Left ventricle myocardium inferior (tissue), 1 donor: ENCODE measurements around the gene FOXQ1. TPM values are rescaled to one million over a fixed set of nuclear protein-coding genes. Genes with fewer than 3 reads are reported as not detected.
"Not testable (repeated sequence)": the region's sequence is repeated elsewhere in the genome, so short reads cannot be mapped to it uniquely, and the experiment has no call there.

Experiments used
- DNase-seq: peaks from one replicate; pipeline ENCODE4 v3.0.0-alpha.2; 2020
- H3K27ac ChIP-seq: fragments of 200-600 bp; replicated peaks from 2 replicates; pipeline ENCODE4 v1.8.0; 2021
- H3K27me3 ChIP-seq: fragments of 200-600 bp; 2 replicates; pipeline ENCODE4 v1.8.0; 2021; ENCODE audit warnings: low read depth
- H3K36me3 ChIP-seq: fragments of 200-600 bp; 2 replicates; pipeline ENCODE4 v1.8.0; 2021
- H3K4me1 ChIP-seq: fragments of 200-600 bp; 2 replicates; pipeline ENCODE4 v1.8.0; 2021
- H3K4me3 ChIP-seq: fragments of 200-600 bp; 2 replicates; pipeline ENCODE4 v1.8.0; 2021; ENCODE audit warnings: mild to moderate bottlenecking, moderate library complexity
- H3K9me3 ChIP-seq: fragments of 200-600 bp; replicated peaks from 2 replicates; pipeline ENCODE4 v1.8.0; 2021
- CTCF ChIP-seq: fragments of 200-600 bp; IDR thresholded peaks from 2 replicates; pipeline ENCODE4 v1.8.0; 2021; ENCODE audit warnings: antibody characterized with exemption, mild to moderate bottlenecking, borderline replicate concordance
- intact Hi-C: fragments of 100-400 bp; cut with micrococcal nuclease; formaldehyde crosslinking; loops from one replicate; pipeline ENCODE4 v1.11.0; 2022
- total RNA-seq: library from RNA; stranded (reverse); fragmentation: NEBNext Ultra II Directional; extraction: Animal tissue kit (Norgen Biotek cat#: 25700); gene quantifications from one replicate; pipeline ENCODE4 v1.2.1, GENCODE V29; 2021
- donor health status: DM: no; HTN: yes; CAD: no; lungs with severe emphysema.

The FOXQ1 gene
- total RNA-seq, 1 donor from 2014 or later = not detected

- Histone ChIP-seq H3K9me3 (no peaks in the 10 kb centered on the region), H3K36me3 (no peaks in the 10 kb centered on the region), H3K4me1 (peaks cover 17% of the 10 kb centered on the region), H3K27ac (no peak overlapping the region), H3K4me3 (no peak overlapping the region), H3K27me3 (peaks cover 62% of the 10 kb centered on the region)
- intact Hi-C loops = no loop called here
- TF ChIP-seq CTCF = no peak
- no peak for DNase-seq
Observed at GRCh38 chr6:1317302-1317815, 5.5 kb downstream of the FOXQ1 start.

GRCh38 chr6:1318036-1318435 lies 6.1 kb downstream of the FOXQ1 start:
- Histone ChIP-seq H3K36me3 (no peaks in the 10 kb centered on the region), H3K27ac (no peak overlapping the region), H3K4me1 (peaks cover 11% of the 10 kb centered on the region), H3K9me3 (no peaks in the 10 kb centered on the region), H3K4me3 (no peak overlapping the region), H3K27me3 (peaks cover 62% of the 10 kb centered on the region)
- intact Hi-C loops = no loop called here
- no peak for DNase-seq
- no peak for TF ChIP-seq CTCF

GRCh38 chr6:1318584-1318983 lies 6.7 kb downstream of the FOXQ1 start:
- H3K36me3 ChIP-seq, H3K4me1 ChIP-seq, DNase-seq, intact Hi-C loops, H3K4me3 ChIP-seq, H3K9me3 ChIP-seq, H3K27ac ChIP-seq: not testable (repeated sequence)
- H3K27me3 ChIP-seq = peaks cover 63% of the 10 kb centered on the region

GRCh38 chr6:1321738-1322137 lies 9.8 kb downstream of the FOXQ1 start:
- no peaks in the 10 kb centered on the region for H3K36me3 ChIP-seq
- no peak overlapping the region for H3K27ac ChIP-seq
- no peaks in the 10 kb centered on the region for H3K4me1 ChIP-seq

GRCh38 chr6:1322156-1322555 lies 10.3 kb downstream of the FOXQ1 start:
- Histone ChIP-seq H3K4me3 (no peak overlapping the region), H3K9me3 (no peaks in the 10 kb centered on the region), H3K27ac (no peak overlapping the region), H3K4me1 (no peaks in the 10 kb centered on the region), H3K36me3 (no peaks in the 10 kb centered on the region), H3K27me3 (peaks cover 67% of the 10 kb centered on the region)
- no peak for DNase-seq
- TF ChIP-seq CTCF = no peak
- intact Hi-C loops = no loop called here

More at GRCh38 chr6:1321738-1322137, 9.8 kb downstream of the FOXQ1 start:
- Histone ChIP-seq H3K9me3 (no peaks in the 10 kb centered on the region), H3K27me3 (peaks cover 63% of the 10 kb centered on the region), H3K4me3 (no peak overlapping the region)
- intact Hi-C loops = no loop called here
- no peak for TF ChIP-seq CTCF
- DNase-seq = no peak

GRCh38 chr6:1322696-1323219 lies 10.9 kb downstream of the FOXQ1 start:
- Histone ChIP-seq H3K9me3 (no peaks in the 10 kb centered on the region), H3K36me3 (no peaks in the 10 kb centered on the region), H3K4me1 (no peaks in the 10 kb centered on the region), H3K27ac (no peak overlapping the region), H3K4me3 (no peak overlapping the region), H3K27me3 (peaks cover 68% of the 10 kb centered on the region)
- intact Hi-C loops = no loop called here
- TF ChIP-seq CTCF = no peak
- DNase-seq = no peak
